Thoracic aorta (tissue), 2 donors: ENCODE results near the gene ACYP2. TPM values are rescaled to one million over a fixed set of nuclear protein-coding genes. Genes with fewer than 3 reads are reported as not detected.

Experiments used
- ATAC-seq: fragments of 150-250 bp; one replicate; pipeline ENCODE4 v1.8.0; 2017; ENCODE audit warnings: low read depth; ENCODE audit not compliant: insufficient number of reproducible peaks, low FRiP score
- DNase-seq: peaks from one replicate; pipeline ENCODE4 v3.0.0-alpha.2; 2020; ENCODE audit warnings: low spot score
- H3K27ac ChIP-seq, 2 donors: fragments of 200-600 bp; sonication (generic); 1 replicate in 1 of 2; 2 replicates in 1 of 2; pipeline ENCODE4 v1.5.1; 2016; ENCODE audit warnings: mild to moderate bottlenecking in 2 of 2, moderate library complexity in 2 of 2
- H3K27me3 ChIP-seq: fragments of 200-600 bp; sonication (generic); replicated peaks from 2 replicates; pipeline ENCODE4 v1.6.0; 2016; ENCODE audit warnings: mild to moderate bottlenecking; ENCODE audit not compliant: insufficient read depth
- H3K36me3 ChIP-seq: fragments of 200-600 bp; sonication (generic); one replicate; pipeline ENCODE4 v1.5.1; 2016
- H3K4me1 ChIP-seq, 2 donors: fragments of 200-600 bp; sonication (generic); 1 replicate in 1 of 2; 2 replicates in 1 of 2; pipeline versions ENCODE4 v1.5.1 to v1.6.0; 2016; ENCODE audit warnings: low read depth in 2 of 2, mild to moderate bottlenecking in 1 of 2; ENCODE audit not compliant: control insufficient read depth in 1 of 2
- H3K4me3 ChIP-seq: fragments of 200-600 bp; sonication (generic); 2 replicates; pipeline ENCODE4 v1.5.1; 2016; ENCODE audit warnings: mild to moderate bottlenecking
- H3K9me3 ChIP-seq: fragments of 200-600 bp; sonication (generic); 2 replicates; pipeline ENCODE4 v1.5.1; 2016
- CTCF ChIP-seq: fragments of 200-600 bp; sonication (generic); IDR thresholded peaks from one replicate; pipeline ENCODE4 v1.5.1; 2019; ENCODE audit warnings: antibody characterized with exemption
- total RNA-seq, 2 donors: library from RNA; depleted of rRNA; stranded (reverse); fragments of >200 nt; gene quantifications; one replicate each; pipeline versions ENCODE4 v1.1.0 to v1.2.3, GENCODE V29; 2016

The ACYP2 gene
- total RNA-seq, 2 donors from 2014 or later: 15.5 to 26.7 TPM

DNA sequence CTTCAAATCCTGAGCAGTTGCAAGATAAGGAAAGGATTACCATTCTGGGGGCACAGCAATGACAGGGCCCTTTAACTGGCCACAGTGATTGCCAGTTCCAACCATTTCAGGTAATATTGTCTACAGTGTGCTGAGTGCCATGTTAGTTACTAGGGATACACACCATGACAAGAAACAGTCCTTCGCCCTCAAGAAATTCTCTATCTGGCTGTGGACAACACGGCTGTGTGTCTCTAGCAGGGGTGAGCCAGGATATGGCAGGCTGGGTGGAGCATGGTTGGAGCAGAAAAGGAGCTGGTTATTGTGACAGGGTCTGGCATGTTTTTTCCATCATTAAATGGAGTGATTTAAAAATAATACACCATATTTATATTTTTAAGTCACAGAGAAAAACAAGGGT is 109.6 kb downstream of the ACYP2 start:
- no peak overlapping the region for H3K4me3 ChIP-seq
- TF ChIP-seq CTCF: no peak
- no peaks in the 10 kb centered on the region for H3K36me3 ChIP-seq
- H3K4me1 ChIP-seq: peaks cover 10 to 26% of the 10 kb centered on the region in 2 donors
- no peak for DNase-seq
- H3K27me3 ChIP-seq: no peaks in the 10 kb centered on the region
- H3K9me3 ChIP-seq: no peaks in the 10 kb centered on the region
- no peak for ATAC-seq
- no peak overlapping the region for H3K27ac ChIP-seq

DNA sequence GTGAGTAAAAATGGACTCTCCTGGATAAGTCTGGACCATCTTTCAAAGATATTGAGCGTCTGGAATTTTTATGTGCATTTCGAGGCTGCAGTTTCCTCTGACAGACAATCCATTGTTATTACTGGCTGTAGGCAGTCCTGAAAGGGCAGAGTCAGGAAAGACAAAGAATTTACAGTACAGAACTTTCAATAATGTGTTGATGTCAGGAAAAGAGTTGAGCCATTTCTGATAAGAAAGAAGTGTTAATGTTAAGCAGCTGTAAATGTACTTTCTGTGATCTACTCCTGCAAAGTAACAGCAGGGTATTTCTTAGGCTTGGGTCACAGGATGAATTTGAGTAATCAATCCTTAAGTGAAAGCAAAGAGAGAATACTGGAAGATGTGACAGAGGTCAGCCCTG is 110.8 kb downstream of the ACYP2 start:
- H3K36me3 ChIP-seq: no peaks in the 10 kb centered on the region
- ATAC-seq (no peak), DNase-seq (no peak)
- no peak overlapping the region for H3K27ac ChIP-seq
- peaks cover 10 to 28% of the 10 kb centered on the region in 2 donors for H3K4me1 ChIP-seq
- H3K27me3 ChIP-seq: no peaks in the 10 kb centered on the region
- no peak for TF ChIP-seq CTCF
- H3K4me3 ChIP-seq: no peak overlapping the region
- no peaks in the 10 kb centered on the region for H3K9me3 ChIP-seq

GRCh38 chr2:54227798-54228197 is 112.4 kb downstream of the ACYP2 start:
- ATAC-seq: no peak
- H3K27me3 ChIP-seq: no peaks in the 10 kb centered on the region
- H3K4me3 ChIP-seq: no peak overlapping the region
- H3K4me1 ChIP-seq: peaks cover 10 to 28% of the 10 kb centered on the region in 2 donors
- DNase-seq: no peak
- no peaks in the 10 kb centered on the region for H3K36me3 ChIP-seq
- H3K27ac ChIP-seq: no peak overlapping the region
- no peak for TF ChIP-seq CTCF
- H3K9me3 ChIP-seq: no peaks in the 10 kb centered on the region

DNA sequence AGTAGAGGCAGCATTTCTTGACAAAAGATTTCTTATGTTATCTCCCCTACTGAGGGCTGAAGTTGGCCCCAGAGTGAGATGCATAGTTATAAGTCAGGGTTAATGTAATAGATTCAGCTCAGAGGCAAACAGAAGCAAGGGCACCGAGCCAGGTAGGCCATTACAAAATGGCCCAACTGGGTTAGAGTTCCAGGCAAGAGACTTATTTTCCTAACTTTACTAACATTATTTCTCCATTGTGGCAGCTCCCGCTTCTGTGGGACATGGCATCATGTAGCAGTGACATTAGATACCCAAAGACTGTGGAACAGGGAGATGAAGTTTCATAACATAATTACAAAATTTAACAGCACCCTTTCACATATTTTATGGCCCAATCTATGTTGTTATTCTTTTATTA is 113.5 kb downstream of the ACYP2 start:
- Histone ChIP-seq H3K9me3 (no peaks in the 10 kb centered on the region), H3K27ac (no peak overlapping the region), H3K27me3 (no peaks in the 10 kb centered on the region), H3K36me3 (no peaks in the 10 kb centered on the region), H3K4me1 (peaks cover 10 to 28% of the 10 kb centered on the region in 2 donors), H3K4me3 (no peak overlapping the region)
- DNase-seq: no peak
- no peak for TF ChIP-seq CTCF
- no peak for ATAC-seq

DNA sequence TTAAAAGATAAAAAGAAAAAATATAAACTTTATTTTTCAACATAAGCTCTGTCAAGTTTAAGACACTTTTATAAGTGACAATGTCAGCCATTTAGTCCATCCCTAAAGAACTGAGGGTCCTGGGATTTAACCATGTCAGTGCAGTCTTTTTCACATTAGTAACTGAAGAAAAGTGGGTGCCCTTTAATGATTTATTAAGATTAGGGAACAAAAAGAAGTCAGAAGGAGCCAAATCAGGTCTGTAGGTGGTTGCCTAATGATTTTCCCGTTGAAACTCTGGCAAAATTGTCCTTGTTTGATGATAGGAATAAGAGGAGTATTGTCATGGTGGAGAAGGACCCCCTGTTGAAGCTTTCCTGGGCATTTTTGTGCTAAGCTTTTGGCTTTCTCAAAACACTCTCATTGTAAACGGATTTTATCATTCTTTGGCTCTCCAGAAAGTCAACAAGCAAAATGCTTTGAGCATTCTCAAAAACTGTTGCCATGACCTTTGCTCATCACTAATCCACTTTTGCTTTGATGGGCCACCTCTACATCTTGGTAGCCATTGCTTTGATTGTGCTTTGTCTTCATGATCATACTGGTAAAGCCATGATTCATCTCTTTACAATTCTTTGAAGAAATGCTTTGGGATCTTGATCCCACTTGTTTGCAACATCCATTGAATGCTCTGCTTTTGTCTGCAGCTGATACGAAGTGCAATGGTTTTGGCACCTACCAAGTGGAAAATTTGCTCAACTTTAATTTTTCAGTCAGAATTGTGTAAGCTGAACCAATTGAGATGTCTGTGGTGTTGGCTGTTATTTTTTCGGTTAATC is 118.6 kb downstream of the ACYP2 start:
- H3K36me3 ChIP-seq: no peaks in the 10 kb centered on the region
- ATAC-seq: no peak
- no peak for DNase-seq
- no peaks in the 10 kb centered on the region for H3K27me3 ChIP-seq
- H3K4me3 ChIP-seq: no peak overlapping the region
- peaks cover 7 to 14% of the 10 kb centered on the region in 2 donors for H3K4me1 ChIP-seq
- no peaks in the 10 kb centered on the region for H3K9me3 ChIP-seq
- no peak for TF ChIP-seq CTCF
- no peak overlapping the region for H3K27ac ChIP-seq
